Ovary (tissue), 3 donors: ENCODE data around the gene NHS.

ENCODE experiments used
- POLR2A ChIP-seq: fragments of 450-650 bp; IDR thresholded peaks from one replicate; pipeline ENCODE4 v1.6.1; 2017; ENCODE audit warnings: antibody characterized with exemption, mild to moderate bottlenecking, moderate library complexity
- TF ChIP-seq, protein P1 (sequence below), 3 donors: fragments of 450-650 bp in 2 of 3; fragments of 200-600 bp in 1 of 3; IDR thresholded peaks; one replicate each; pipeline versions ENCODE4 v1.5.1 to v1.8.0; 2016 to 2022; ENCODE audit warnings: antibody characterized with exemption in 3 of 3, mild to moderate bottlenecking in 1 of 3
- donor health status: DM: no; HTN: no; CAD: no.

DNA sequence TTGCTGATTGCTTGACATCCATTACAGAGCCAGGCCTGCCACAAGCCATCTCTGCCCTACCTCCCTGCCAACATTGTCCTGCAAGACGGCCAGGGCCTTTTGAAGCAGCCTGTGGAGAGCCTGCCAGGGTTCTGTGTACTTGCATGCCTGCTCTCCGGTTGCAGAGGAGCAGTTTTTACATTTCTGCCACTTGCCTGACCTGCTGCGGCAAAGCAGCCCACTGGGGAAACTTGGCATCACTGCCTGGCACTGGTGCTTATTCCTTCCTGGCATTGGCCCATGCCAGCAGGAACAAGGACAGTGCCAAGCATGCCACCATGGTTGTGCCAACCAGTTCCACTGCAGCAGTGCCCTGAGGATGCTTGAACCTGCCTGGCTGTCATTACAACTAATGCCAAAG, 167.1 kb downstream of the NHS start:
- TF ChIP-seq POLR2A = no peak
- TF ChIP-seq, protein P1, sequence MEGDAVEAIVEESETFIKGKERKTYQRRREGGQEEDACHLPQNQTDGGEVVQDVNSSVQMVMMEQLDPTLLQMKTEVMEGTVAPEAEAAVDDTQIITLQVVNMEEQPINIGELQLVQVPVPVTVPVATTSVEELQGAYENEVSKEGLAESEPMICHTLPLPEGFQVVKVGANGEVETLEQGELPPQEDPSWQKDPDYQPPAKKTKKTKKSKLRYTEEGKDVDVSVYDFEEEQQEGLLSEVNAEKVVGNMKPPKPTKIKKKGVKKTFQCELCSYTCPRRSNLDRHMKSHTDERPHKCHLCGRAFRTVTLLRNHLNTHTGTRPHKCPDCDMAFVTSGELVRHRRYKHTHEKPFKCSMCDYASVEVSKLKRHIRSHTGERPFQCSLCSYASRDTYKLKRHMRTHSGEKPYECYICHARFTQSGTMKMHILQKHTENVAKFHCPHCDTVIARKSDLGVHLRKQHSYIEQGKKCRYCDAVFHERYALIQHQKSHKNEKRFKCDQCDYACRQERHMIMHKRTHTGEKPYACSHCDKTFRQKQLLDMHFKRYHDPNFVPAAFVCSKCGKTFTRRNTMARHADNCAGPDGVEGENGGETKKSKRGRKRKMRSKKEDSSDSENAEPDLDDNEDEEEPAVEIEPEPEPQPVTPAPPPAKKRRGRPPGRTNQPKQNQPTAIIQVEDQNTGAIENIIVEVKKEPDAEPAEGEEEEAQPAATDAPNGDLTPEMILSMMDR (IDR thresholded peaks at IDR 0.05) = no peak
